Ishikawa (cell line): ENCODE data around the gene SAMD9.

Experiments
- CEBPB ChIP-seq: IDR thresholded peaks from 2 replicates; pipeline ENCODE4 v1.6.1; 2012
- CREB1 ChIP-seq: IDR thresholded peaks from 2 replicates; pipeline ENCODE4 v1.6.1; 2012; ENCODE audit warnings: low read depth
- EGR1 ChIP-seq: IDR thresholded peaks from 2 replicates; pipeline ENCODE4 v1.6.1; 2012
- EP300 ChIP-seq: IDR thresholded peaks from 2 replicates; pipeline ENCODE4 v1.6.1; 2012; ENCODE audit warnings: borderline replicate concordance
- FOXM1 ChIP-seq: IDR thresholded peaks from 2 replicates; pipeline ENCODE4 v1.6.1; 2012; ENCODE audit warnings: low read depth, borderline replicate concordance
- MAX ChIP-seq: IDR thresholded peaks from 2 replicates; pipeline ENCODE4 v1.6.1; 2012
- NFIC ChIP-seq: IDR thresholded peaks from 2 replicates; pipeline ENCODE4 v1.6.1; 2012
- RAD21 ChIP-seq: IDR thresholded peaks from 2 replicates; pipeline ENCODE4 v1.6.1; 2012; ENCODE audit warnings: low read depth
- REST ChIP-seq: IDR thresholded peaks from 2 replicates; pipeline ENCODE4 v1.6.1; 2012; ENCODE audit warnings: low read depth, mild to moderate bottlenecking
- TAF1 ChIP-seq: IDR thresholded peaks from 2 replicates; pipeline ENCODE4 v1.6.1; 2012; ENCODE audit warnings: low read depth, mild to moderate bottlenecking
- TCF12 ChIP-seq: IDR thresholded peaks from 2 replicates; pipeline ENCODE4 v1.6.1; 2012; ENCODE audit warnings: low read depth
- TEAD4 ChIP-seq: IDR thresholded peaks from 2 replicates; pipeline ENCODE4 v1.6.1; 2012
- USF1 ChIP-seq: IDR thresholded peaks from 2 replicates; pipeline ENCODE4 v1.6.1; 2012
- YY1 ChIP-seq: IDR thresholded peaks from 2 replicates; pipeline ENCODE4 v1.6.1; 2012; ENCODE audit warnings: low read depth
- ZBTB7A ChIP-seq: IDR thresholded peaks from 2 replicates; pipeline ENCODE4 v1.6.1; 2012; ENCODE audit warnings: low read depth

The SAMD9 gene

GRCh38 chr7:93117327-93117726, 452 bp downstream of the SAMD9 start:
- TF ChIP-seq EGR1 (no peak), CEBPB (no peak), TCF12 (no peak), FOXM1 (no peak), MAX (no peak), YY1 (no peak), CREB1 (no peak), USF1 (no peak), ZBTB7A (no peak), NFIC (no peak), REST (no peak), EP300 (no peak), TAF1 (no peak), TEAD4 (no peak), RAD21 (no peak)

DNA sequence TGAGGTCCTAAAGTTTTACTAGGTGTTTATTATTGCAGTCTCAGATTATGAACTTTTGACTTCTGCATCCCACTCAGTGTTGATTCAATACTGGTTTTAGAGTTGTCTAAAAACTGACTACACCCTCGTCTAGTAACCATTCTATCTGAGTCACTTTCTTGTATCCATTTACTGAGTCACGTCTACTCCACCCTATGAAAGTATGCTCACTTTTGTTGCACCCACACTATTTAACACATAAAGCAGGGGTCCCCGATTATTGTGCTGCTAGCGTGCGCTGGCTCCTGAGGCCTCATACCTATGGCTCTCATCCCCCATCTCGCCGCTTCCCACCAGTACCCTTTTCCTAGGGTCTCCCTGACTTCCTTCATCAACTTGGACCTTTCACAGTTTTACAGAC, 2.0 kb downstream of the SAMD9 start:
- TF ChIP-seq CEBPB: no peak
- no peak for TF ChIP-seq TEAD4
- no peak for TF ChIP-seq TAF1
- TF ChIP-seq TCF12: no peak
- TF ChIP-seq MAX: no peak
- TF ChIP-seq USF1: no peak

DNA sequence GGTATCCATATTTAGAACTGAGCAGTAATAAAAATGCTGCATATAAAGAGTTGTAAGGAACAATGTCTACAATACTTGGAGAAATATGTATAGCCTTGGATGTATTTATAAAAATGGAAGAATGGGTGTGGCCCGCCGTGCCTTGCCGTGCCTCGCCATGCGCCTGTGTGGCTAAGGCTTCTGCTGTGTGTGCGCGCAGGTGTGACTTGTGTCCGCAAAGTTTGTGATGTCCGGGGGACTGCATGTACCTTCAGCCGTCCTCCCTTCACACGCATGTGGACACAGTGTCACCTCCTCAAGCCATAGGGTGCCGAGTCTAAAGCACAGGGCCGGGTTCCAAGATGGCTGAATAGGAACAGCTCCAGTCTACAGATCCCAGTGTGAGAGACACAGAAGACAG, 9.8 kb downstream of the SAMD9 start:
- TF ChIP-seq RAD21: no peak
- no peak for TF ChIP-seq REST
- TF ChIP-seq TEAD4: no peak
- no peak for TF ChIP-seq TAF1
- no peak for TF ChIP-seq ZBTB7A
- no peak for TF ChIP-seq FOXM1
- no peak for TF ChIP-seq NFIC
- no peak for TF ChIP-seq CREB1
- no peak for TF ChIP-seq EP300
- no peak for TF ChIP-seq YY1
- no peak for TF ChIP-seq MAX
- TF ChIP-seq TCF12: no peak
- no peak for TF ChIP-seq EGR1
- no peak for TF ChIP-seq CEBPB
- no peak for TF ChIP-seq USF1

DNA sequence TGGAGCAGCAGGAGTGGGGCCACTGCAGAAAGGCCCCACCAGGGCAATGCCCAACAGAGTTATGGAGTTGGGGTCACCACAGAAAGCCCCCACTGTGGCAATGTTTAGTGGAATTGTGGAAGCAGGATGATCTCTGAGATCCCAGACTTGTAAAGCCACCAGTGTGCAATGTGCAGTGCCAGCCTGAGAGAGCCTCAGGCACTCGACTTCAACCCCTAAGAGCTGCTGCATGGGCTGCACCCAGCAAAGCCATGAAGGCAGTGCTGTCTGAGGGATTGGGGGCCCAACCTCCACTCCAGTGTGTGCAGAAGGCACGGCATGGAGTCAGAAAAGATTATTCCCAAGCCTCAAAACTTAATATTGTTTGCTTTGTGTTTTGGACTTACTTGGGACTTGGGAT, 20.4 kb downstream of the SAMD9 start:
- TF ChIP-seq TEAD4 (no peak), MAX (no peak), CEBPB (no peak), CREB1 (no peak), YY1 (no peak), RAD21 (no peak), ZBTB7A (no peak), TCF12 (no peak), USF1 (no peak), FOXM1 (no peak), TAF1 (no peak), REST (no peak), EP300 (no peak), EGR1 (no peak), NFIC (no peak)
